A549 (cell line): ENCODE measurements around the gene PRSS53. TPM values are rescaled to one million over a fixed set of nuclear protein-coding genes. Genes with fewer than 3 reads are reported as not detected.

Source experiments
- ATAC-seq, 2 experiments: fragments of 200-7000 bp in 1 of 2; fragments of >200 bp in 1 of 2; cut with Nextera tagmentation in 1 of 2; cut with Tn5 transposase in 1 of 2; 3 replicates each; pipeline versions ENCODE4 v1.8.0 to v1.9.1; 2018 to 2020; ENCODE audit warnings: mild to moderate bottlenecking in 1 of 2, moderate library complexity in 1 of 2
- CTCF ChIA-PET: fragments of 300-600 bp; sonication (Branson Sonifier 250); formaldehyde crosslinking; extraction: SDS; loops from one replicate; lab custom pipeline; 2021; ENCODE audit warnings: antibody characterized with exemption, inconsistent platforms; lab: Yijun Ruan, JAX
- POLR2A ChIA-PET: fragments of 350-600 bp; formaldehyde crosslinking; extraction: SDS; loops from one replicate; lab custom pipeline; 2021; ENCODE audit warnings: antibody characterized with exemption, inconsistent platforms; lab: Yijun Ruan, JAX
- DNase-seq, 2 experiments: peaks; one replicate each; pipeline versions ENCODE4 v3.0.0 to v3.0.0-alpha.2; 2011 to 2016; ENCODE audit warnings: low read depth in 1 of 2, low spot score in 1 of 2
- FAIRE-seq: peaks from 2 replicates; lab custom pipeline; 2011; peaks lifted over from hg19 to GRCh38; lab: Jason Lieb, UNC
- H3K27ac ChIP-seq, 2 experiments: fragments of >200 bp; sonication (Bioruptor Twin); formaldehyde crosslinking; 3 replicates each; pipeline ENCODE4 v1.5.1; 2016 to 2017
- H3K4me1 ChIP-seq: fragments of >200 bp; sonication (Bioruptor Twin); formaldehyde crosslinking; 3 replicates; pipeline ENCODE4 v1.6.1; 2016
- H3K4me2 ChIP-seq: fragments of >200 bp; sonication (Bioruptor Twin); formaldehyde crosslinking; 3 replicates; pipeline ENCODE4 v1.6.1; 2016
- H3K4me3 ChIP-seq: fragments of >200 bp; sonication (Bioruptor Twin); formaldehyde crosslinking; 3 replicates; pipeline ENCODE4 v1.5.1; 2016
- H3K9me3 ChIP-seq: fragments of >200 bp; sonication (Bioruptor Twin); formaldehyde crosslinking; 3 replicates; pipeline ENCODE4 v1.6.1; 2016
- BHLHE40 ChIP-seq: IDR thresholded peaks from 2 replicates; pipeline ENCODE4 v1.6.1; 2012; ENCODE audit warnings: low read depth, low read length, inconsistent platforms
- CEBPB ChIP-seq, 2 experiments: fragments of >200 bp in 1 of 2; sonication (Bioruptor Twin) in 1 of 2; formaldehyde crosslinking in 1 of 2; IDR thresholded peaks; 2 replicates each; pipeline ENCODE4 v1.6.1; 2012 to 2016
- CHD4 ChIP-seq: fragments of 200-600 bp; sonication (generic); IDR thresholded peaks from 2 replicates; pipeline ENCODE4 v1.6.1; 2016; ENCODE audit warnings: antibody characterized with exemption, mild to moderate bottlenecking, borderline replicate concordance
- EHF ChIP-seq: fragments of 250-450 bp; sonication (Bioruptor Pico); IDR thresholded peaks from 2 replicates; pipeline ENCODE4 v1.5.0; 2020; ENCODE audit warnings: mild to moderate bottlenecking
- FOSB ChIP-seq: fragments of 250-450 bp; sonication (Bioruptor Pico); IDR thresholded peaks from 2 replicates; pipeline ENCODE4 v1.5.0; 2020; ENCODE audit warnings: mild to moderate bottlenecking, moderate library complexity
- FOSL2 ChIP-seq, 2 experiments: fragments of 450-650 bp in 1 of 2; fragments of >200 bp in 1 of 2; sonication (Bioruptor Twin) in 1 of 2; formaldehyde crosslinking; IDR thresholded peaks; 2 replicates each; pipeline versions ENCODE4 v1.5.0 to v1.6.1; 2016 to 2020; ENCODE audit warnings: mild to moderate bottlenecking in 1 of 2, moderate library complexity in 1 of 2
- FOXS1 ChIP-seq: fragments of 250-450 bp; sonication (Bioruptor Pico); IDR thresholded peaks from 2 replicates; pipeline ENCODE4 v1.5.0; 2020; ENCODE audit warnings: mild to moderate bottlenecking, moderate library complexity
- HEYL ChIP-seq: fragments of 250-450 bp; sonication (Bioruptor Pico); IDR thresholded peaks from 2 replicates; pipeline ENCODE4 v1.8.0; 2021; ENCODE audit warnings: mild to moderate bottlenecking, moderate library complexity
- HOXA7 ChIP-seq: fragments of 250-450 bp; sonication (Bioruptor Pico); IDR thresholded peaks from 2 replicates; pipeline ENCODE4 v1.5.0; 2020; ENCODE audit warnings: mild to moderate bottlenecking, moderate library complexity
- HOXB13 ChIP-seq: fragments of 250-450 bp; sonication (Bioruptor Pico); IDR thresholded peaks from 2 replicates; pipeline ENCODE4 v1.5.0; 2020; ENCODE audit warnings: low read depth, mild to moderate bottlenecking, moderate library complexity
- HOXB5 ChIP-seq: fragments of 250-450 bp; sonication (Bioruptor Pico); IDR thresholded peaks from 2 replicates; pipeline ENCODE4 v1.5.0; 2020; ENCODE audit warnings: mild to moderate bottlenecking, moderate library complexity
- KDM1A ChIP-seq: fragments of 200-600 bp; sonication (generic); IDR thresholded peaks from 2 replicates; pipeline ENCODE4 v1.6.1; 2016; ENCODE audit warnings: low read depth, mild to moderate bottlenecking
- KDM5A ChIP-seq: fragments of 200-600 bp; sonication (generic); IDR thresholded peaks from 2 replicates; pipeline ENCODE4 v1.6.1; 2016; ENCODE audit warnings: antibody characterized with exemption, mild to moderate bottlenecking
- MAZ ChIP-seq: fragments of 150-350 bp; IDR thresholded peaks from 2 replicates; pipeline ENCODE4 v1.6.1; 2014; ENCODE audit warnings: antibody characterized with exemption, low read depth, low read length, borderline replicate concordance
- MYC ChIP-seq: IDR thresholded peaks from 2 replicates; pipeline ENCODE4 v1.6.1; 2012; ENCODE audit warnings: mild to moderate bottlenecking, inconsistent platforms, low read length, improper control_type of control experiment, borderline replicate concordance
- PHF8 ChIP-seq: fragments of 200-600 bp; sonication (generic); IDR thresholded peaks from 2 replicates; pipeline ENCODE4 v1.6.1; 2016; ENCODE audit warnings: low read depth, mild to moderate bottlenecking, antibody characterized with exemption, moderate library complexity, borderline replicate concordance
- POLR2A ChIP-seq: IDR thresholded peaks from 2 replicates; pipeline ENCODE4 v1.6.1; 2012; ENCODE audit warnings: mild to moderate bottlenecking, low read length
- RCOR1 ChIP-seq: fragments of 150-350 bp; IDR thresholded peaks from 2 replicates; pipeline ENCODE4 v1.6.1; 2014; ENCODE audit warnings: antibody characterized with exemption, low read length, low read depth
- RNF2 ChIP-seq: fragments of 200-600 bp; sonication (generic); IDR thresholded peaks from 2 replicates; pipeline ENCODE4 v1.6.1; 2016; ENCODE audit warnings: low read depth, mild to moderate bottlenecking, antibody characterized with exemption, moderate library complexity, borderline replicate concordance
- SMC3 ChIP-seq: fragments of >200 bp; sonication (Bioruptor Twin); formaldehyde crosslinking; IDR thresholded peaks from 3 replicates; pipeline ENCODE4 v1.6.1; 2018; ENCODE audit warnings: inconsistent platforms
- SREBF2 ChIP-seq: fragments of 450-650 bp; IDR thresholded peaks from 2 replicates; pipeline ENCODE4 v1.6.1; 2014; ENCODE audit warnings: mild to moderate bottlenecking, moderate library complexity
- TP53 ChIP-seq: fragments of 250-450 bp; sonication (Bioruptor Pico); IDR thresholded peaks from 2 replicates; pipeline ENCODE4 v1.5.0; 2021; ENCODE audit warnings: mild to moderate bottlenecking, moderate library complexity
- ZFP36 ChIP-seq: fragments of 450-650 bp; IDR thresholded peaks from 2 replicates; pipeline ENCODE4 v1.6.1; 2014; ENCODE audit warnings: borderline replicate concordance; ENCODE audit not compliant: partially characterized antibody
- ZSCAN20 ChIP-seq: fragments of 250-450 bp; sonication (Bioruptor Pico); IDR thresholded peaks from 2 replicates; pipeline ENCODE4 v1.8.0; 2022; ENCODE audit warnings: mild to moderate bottlenecking, moderate library complexity
- WGBS: methylation state at CpG from one replicate; pipeline ENCODE4 v1.1.6; 2017; ENCODE audit errors: missing lambda C conversion rate; 5-methylcytosine and 5-hydroxymethylcytosine counted together
- polyA plus RNA-seq, 4 experiments: library from polyadenylated mRNA; depleted of rRNA in 3 of 4; stranded (reverse); fragments of >200 nt; fragmentation: RNase III in 1 of 4; extraction: RNeasy Plus Mini Kit Qiagen cat#74134 plus additional on column Dnase treatment in 1 of 4; gene quantifications; 2 replicates in 3 of 4; 3 replicates in 1 of 4; pipeline ENCODE4 v1.2.3, GENCODE V29; 2011 to 2017
- TF ChIP-seq, protein P1 (sequence below): fragments of >200 bp; sonication (Bioruptor Twin); formaldehyde crosslinking; IDR thresholded peaks from 3 replicates; pipeline ENCODE4 v1.6.1; 2016
- TF ChIP-seq, protein P2 (sequence below): fragments of 200-600 bp; sonication (generic); IDR thresholded peaks from 2 replicates; pipeline ENCODE4 v1.6.1; 2016; ENCODE audit warnings: antibody characterized with exemption, mild to moderate bottlenecking, moderate library complexity

Gene PRSS53
- polyA plus RNA-seq, 2 of the 4 experiments (the other 2 are of a cell fraction): 0.79 to 1.5 TPM

DNA sequence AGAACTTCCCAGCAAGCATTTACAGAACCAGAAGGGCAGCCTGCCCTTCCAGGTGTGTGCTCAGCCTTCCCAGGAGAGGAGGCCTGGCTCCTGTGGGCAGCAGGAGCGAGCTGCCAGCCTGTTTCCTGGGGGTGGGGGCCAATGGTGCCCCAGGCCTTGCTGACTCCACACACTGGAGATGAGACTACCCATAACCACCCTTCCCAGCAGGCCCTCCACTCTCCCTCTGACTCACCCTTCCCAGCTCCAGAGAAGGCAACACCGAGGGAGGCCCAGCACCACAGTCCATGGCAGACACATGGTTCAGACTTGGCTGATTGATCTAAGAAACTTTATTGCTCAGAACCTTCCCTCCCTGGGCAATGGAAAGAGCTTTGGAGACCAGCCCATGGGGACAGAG, 1.8 kb upstream of the PRSS53 start:
- no peak for TF ChIP-seq HOXB13 (CRISPR knock-in tag)
- TF ChIP-seq ZFP36: no peak
- no peak for TF ChIP-seq HEYL (CRISPR knock-in tag)
- TF ChIP-seq TP53: no peak
- TF ChIP-seq PHF8: no peak

DNA sequence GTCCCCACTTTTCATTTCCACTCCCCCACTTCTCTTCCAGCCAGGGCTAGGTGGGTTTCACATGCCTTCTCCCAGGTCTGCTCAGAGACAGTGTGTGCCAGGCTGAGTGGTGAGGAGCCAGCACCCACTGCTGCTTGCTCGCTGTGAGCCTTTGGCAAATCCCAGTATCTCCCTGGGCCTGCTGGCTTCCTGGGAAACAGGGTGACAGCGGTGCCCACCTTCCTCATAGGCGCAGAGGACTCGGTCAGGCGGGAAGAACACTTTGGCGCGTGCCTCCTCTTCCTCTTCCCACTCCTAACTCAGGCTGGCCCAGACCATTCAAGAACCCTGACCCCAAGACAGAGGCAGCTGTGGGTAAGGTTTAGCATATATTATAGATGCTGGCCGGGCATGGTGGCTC, 456 bp upstream of the PRSS53 start:
- WGBS: 96% methylated on average over 7 of the region's 8 CpGs
- no peak for TF ChIP-seq KDM5A
- TF ChIP-seq FOXS1: no peak
- no peak for TF ChIP-seq RNF2
- TF ChIP-seq, protein P1, sequence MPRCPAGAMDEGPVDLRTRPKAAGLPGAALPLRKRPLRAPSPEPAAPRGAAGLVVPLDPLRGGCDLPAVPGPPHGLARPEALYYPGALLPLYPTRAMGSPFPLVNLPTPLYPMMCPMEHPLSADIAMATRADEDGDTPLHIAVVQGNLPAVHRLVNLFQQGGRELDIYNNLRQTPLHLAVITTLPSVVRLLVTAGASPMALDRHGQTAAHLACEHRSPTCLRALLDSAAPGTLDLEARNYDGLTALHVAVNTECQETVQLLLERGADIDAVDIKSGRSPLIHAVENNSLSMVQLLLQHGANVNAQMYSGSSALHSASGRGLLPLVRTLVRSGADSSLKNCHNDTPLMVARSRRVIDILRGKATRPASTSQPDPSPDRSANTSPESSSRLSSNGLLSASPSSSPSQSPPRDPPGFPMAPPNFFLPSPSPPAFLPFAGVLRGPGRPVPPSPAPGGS: no peak
- TF ChIP-seq BHLHE40: no peak
- TF ChIP-seq ZSCAN20 (CRISPR knock-in tag): no peak
- TF ChIP-seq SREBF2: no peak
- no peak for TF ChIP-seq CHD4
- TF ChIP-seq POLR2A: no peak
- TF ChIP-seq KDM1A: no peak
- TF ChIP-seq FOSB: no peak
- TF ChIP-seq MAZ: no peak
- no peak for TF ChIP-seq CEBPB (IDR thresholded peaks at IDR 0.05)
- TF ChIP-seq SMC3: no peak
- TF ChIP-seq HOXA7 (CRISPR knock-in tag): no peak
- TF ChIP-seq RCOR1: no peak
- no peak for TF ChIP-seq MYC
- no peak for FAIRE-seq
- H3K4me2 ChIP-seq: no peak overlapping the region
- H3K4me3 ChIP-seq: no peak overlapping the region
- no peaks in the 10 kb centered on the region for H3K9me3 ChIP-seq
- H3K4me1 ChIP-seq: peaks cover 11% of the 10 kb centered on the region; the same call in 2 of the 3 replicates
- no peak overlapping the region for H3K27ac ChIP-seq
- no peak for DNase-seq
- ATAC-seq: no peak
- ChIA-PET POLR2A (no interaction called here), CTCF (interaction anchor here (0.6 to 2.4 kb wide), 4 partner anchors 104 to 331 kb away, joined by 3 to 11 read pairs (median 4); partner anchors contain the start of gene HSD3B7)

More for the DNA sequence above, 1.8 kb upstream of the PRSS53 start:
- Histone ChIP-seq H3K4me2 (no peak overlapping the region), H3K27ac (no peak overlapping the region), H3K9me3 (no peaks in the 10 kb centered on the region), H3K4me3 (no peak overlapping the region), H3K4me1 (peaks cover 11% of the 10 kb centered on the region; the same call in 2 of the 3 replicates)
- ChIA-PET POLR2A (no interaction called here), CTCF (interaction anchor here (1.0 to 12.6 kb wide), 3 partner anchors 10 to 107 kb away, joined by 3 to 97 read pairs (median 3); partner anchors contain the start of genes HSD3B7, ZNF646 and ZNF668)
- ATAC-seq: no peak
- no peak for DNase-seq
- WGBS: 69% methylated on average over 2 of the region's 2 CpGs
- no peak for FAIRE-seq

DNA sequence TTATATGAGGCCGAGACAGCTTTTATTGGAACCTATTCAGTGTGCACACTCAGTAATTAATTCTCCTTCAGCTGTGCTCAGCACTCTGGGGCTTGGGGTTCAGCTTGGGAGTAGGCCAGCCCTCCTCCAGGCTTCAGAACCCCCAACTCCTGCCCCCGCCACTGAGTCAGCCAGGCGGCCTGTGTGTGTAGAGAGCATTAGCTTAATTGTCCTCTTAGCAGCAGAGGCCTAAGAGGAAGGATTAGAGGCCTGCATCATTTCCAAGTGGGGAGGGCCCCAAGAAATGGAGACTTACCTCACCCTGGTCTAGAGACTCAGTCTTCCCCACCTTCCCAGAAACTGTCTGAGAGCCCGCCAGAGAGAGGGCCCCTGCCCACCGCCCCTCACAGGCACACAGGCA, 772 bp downstream of the PRSS53 start:
- H3K4me3 ChIP-seq: no peak overlapping the region
- no peaks in the 10 kb centered on the region for H3K9me3 ChIP-seq
- no peak overlapping the region for H3K4me2 ChIP-seq
- POLR2A ChIA-PET: interaction anchor here (2.8 kb wide), 1 partner anchor 14 kb away, joined by 10 read pairs; the partner anchor contains the start of genes ZNF646 and ZNF668
- DNase-seq (no peak), ATAC-seq (no peak), FAIRE-seq (no peak)
- CTCF ChIA-PET: interaction anchor here (2.4 kb wide), 1 partner anchor 103 kb away, joined by 11 read pairs; the partner anchor contains the start of gene HSD3B7
- TF ChIP-seq, protein P2, sequence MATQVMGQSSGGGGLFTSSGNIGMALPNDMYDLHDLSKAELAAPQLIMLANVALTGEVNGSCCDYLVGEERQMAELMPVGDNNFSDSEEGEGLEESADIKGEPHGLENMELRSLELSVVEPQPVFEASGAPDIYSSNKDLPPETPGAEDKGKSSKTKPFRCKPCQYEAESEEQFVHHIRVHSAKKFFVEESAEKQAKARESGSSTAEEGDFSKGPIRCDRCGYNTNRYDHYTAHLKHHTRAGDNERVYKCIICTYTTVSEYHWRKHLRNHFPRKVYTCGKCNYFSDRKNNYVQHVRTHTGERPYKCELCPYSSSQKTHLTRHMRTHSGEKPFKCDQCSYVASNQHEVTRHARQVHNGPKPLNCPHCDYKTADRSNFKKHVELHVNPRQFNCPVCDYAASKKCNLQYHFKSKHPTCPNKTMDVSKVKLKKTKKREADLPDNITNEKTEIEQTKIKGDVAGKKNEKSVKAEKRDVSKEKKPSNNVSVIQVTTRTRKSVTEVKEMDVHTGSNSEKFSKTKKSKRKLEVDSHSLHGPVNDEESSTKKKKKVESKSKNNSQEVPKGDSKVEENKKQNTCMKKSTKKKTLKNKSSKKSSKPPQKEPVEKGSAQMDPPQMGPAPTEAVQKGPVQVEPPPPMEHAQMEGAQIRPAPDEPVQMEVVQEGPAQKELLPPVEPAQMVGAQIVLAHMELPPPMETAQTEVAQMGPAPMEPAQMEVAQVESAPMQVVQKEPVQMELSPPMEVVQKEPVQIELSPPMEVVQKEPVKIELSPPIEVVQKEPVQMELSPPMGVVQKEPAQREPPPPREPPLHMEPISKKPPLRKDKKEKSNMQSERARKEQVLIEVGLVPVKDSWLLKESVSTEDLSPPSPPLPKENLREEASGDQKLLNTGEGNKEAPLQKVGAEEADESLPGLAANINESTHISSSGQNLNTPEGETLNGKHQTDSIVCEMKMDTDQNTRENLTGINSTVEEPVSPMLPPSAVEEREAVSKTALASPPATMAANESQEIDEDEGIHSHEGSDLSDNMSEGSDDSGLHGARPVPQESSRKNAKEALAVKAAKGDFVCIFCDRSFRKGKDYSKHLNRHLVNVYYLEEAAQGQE: no peak
- TF ChIP-seq MAZ: no peak
- TF ChIP-seq HOXB5 (CRISPR knock-in tag): no peak
- TF ChIP-seq FOSL2 (IDR thresholded peaks at IDR 0.05): no peak
- TF ChIP-seq FOSL2 (CRISPR knock-in tag; IDR thresholded peaks at IDR 0.05): no peak
- no peak for TF ChIP-seq EHF (CRISPR knock-in tag)
- TF ChIP-seq MYC: no peak
- no peak overlapping the region for H3K27ac ChIP-seq
- H3K4me1 ChIP-seq: peaks cover 5% of the 10 kb centered on the region; the same call in 2 of the 3 replicates
- WGBS: 81% methylated on average over 5 of the region's 5 CpGs
